Gastrocnemius medialis (tissue), 4 donors: Measurements from ENCODE around the gene HSD3B1.

ENCODE experiments used
- POLR2A ChIP-seq, 2 donors: fragments of 450-650 bp; IDR thresholded peaks; one replicate each; pipeline ENCODE4 v1.6.1; 2017; ENCODE audit warnings: antibody characterized with exemption in 2 of 2, mild to moderate bottlenecking in 2 of 2, moderate library complexity in 2 of 2
- TF ChIP-seq, protein P1 (sequence below), 5 experiments: fragments of 450-650 bp in 3 of 5; fragments of 200-600 bp in 2 of 5; sonication (generic) in 2 of 5; IDR thresholded peaks in 4 of 5; conservative IDR thresholded peaks in 1 of 5; 1 replicate in 4 of 5; 2 replicates in 1 of 5; pipeline ENCODE4 v1.5.1; 2016 to 2019; ENCODE audit warnings: antibody characterized with exemption in 5 of 5, mild to moderate bottlenecking in 3 of 5, moderate library complexity in 3 of 5

DNA sequence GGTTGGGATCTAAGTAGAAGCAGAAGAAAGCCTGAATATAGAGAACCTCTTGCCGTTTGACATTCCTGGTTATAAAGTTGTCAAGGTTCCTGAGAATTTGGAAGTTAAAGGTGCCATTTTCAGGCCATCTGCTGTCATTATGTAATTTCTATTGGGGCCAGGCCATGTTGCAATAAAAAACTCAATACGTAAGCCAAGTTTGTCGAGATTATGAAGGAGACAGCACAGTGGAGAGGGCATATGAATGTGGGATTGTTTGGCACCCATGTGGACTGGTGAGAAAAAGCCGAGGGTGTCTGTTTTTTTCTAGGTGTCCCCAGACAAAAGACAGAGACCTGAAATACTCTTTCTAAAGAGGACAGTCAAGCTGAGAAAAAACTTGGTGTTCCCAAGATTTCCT, 18.8 kb upstream of the HSD3B1 start:
- TF ChIP-seq, protein P1, sequence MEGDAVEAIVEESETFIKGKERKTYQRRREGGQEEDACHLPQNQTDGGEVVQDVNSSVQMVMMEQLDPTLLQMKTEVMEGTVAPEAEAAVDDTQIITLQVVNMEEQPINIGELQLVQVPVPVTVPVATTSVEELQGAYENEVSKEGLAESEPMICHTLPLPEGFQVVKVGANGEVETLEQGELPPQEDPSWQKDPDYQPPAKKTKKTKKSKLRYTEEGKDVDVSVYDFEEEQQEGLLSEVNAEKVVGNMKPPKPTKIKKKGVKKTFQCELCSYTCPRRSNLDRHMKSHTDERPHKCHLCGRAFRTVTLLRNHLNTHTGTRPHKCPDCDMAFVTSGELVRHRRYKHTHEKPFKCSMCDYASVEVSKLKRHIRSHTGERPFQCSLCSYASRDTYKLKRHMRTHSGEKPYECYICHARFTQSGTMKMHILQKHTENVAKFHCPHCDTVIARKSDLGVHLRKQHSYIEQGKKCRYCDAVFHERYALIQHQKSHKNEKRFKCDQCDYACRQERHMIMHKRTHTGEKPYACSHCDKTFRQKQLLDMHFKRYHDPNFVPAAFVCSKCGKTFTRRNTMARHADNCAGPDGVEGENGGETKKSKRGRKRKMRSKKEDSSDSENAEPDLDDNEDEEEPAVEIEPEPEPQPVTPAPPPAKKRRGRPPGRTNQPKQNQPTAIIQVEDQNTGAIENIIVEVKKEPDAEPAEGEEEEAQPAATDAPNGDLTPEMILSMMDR (IDR thresholded peaks at IDR 0.05 in 4 of 5, conservative IDR thresholded peaks at IDR 0.05 in 1 of 5) = no peak
- TF ChIP-seq POLR2A (IDR thresholded peaks at IDR 0.05) = no peak
